CD4-positive, alpha-beta T cell treated with Interleukin-1 beta for 1 hour (primary cell): ENCODE results near the gene SCN4A.
A peak's percentile ranks its signal among the peaks of the same experiment; 100 is the strongest.
"Not testable (repeated sequence)": the region's sequence is repeated elsewhere in the genome, so short reads cannot be mapped to it uniquely, and the experiment has no call there.

ENCODE experiments used
- DNase-seq, 2 donors: peaks; one replicate each; pipeline ENCODE4 v3.0.0-alpha.2; 2020 to 2022

Gene SCN4A

DNA sequence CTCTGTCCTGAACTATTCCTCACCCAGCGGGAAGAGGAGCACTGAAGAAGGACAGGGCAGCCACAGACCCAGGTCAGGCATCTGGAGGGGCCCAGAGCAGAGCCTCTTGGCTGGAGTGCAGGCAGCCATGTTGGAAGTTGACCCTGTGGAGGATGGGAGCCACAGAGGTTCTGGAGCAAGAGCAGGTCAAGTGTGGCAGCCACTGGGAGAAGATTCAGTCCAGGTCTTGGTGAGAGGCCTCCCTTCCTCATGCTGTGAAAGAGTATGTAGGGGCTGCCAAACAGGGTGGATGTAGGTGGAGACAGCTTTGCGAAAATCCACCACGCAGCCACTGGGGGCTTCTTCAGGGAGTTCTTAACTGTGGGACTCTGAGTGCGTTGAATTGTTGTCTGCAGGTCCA is 40.0 kb downstream of the SCN4A start:
- DNase-seq: no peak

DNA sequence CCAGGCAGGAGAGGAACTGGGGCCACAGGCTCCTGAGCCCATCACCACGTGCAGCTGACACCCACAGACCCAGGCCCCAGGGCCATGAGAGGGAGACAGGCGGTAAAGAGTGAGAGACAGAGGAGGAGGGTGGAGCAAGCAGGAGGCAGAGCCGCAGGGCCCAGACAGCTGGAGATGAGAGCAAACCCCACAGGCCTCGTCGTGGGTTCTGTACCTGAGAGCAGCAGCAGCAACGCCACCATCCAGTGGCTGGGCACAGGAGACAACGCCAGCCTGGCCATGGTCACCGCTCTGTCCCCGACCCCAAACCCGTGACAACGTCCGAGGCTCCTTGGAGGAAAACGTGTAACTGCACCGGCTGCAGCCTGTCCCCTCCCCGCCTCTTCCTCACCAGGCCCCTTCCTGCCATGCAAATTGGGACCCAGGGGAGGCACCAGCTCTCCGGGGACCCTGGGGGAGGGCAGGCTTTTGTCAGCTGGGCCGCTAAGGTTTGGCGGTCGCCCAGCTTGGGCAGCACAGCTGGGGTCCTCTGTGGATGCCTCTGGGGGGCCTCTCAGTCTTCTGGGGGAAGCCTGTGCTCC is 40.6 kb downstream of the SCN4A start, which contains the start of gene CD79B:
Gene CD79B (minus strand): TSS at position 351 of the 581 bp plus-strand sequence. CDS start 70 bp downstream, at position 281.
- DNase-seq: peak; percentile 30 to 66

DNA sequence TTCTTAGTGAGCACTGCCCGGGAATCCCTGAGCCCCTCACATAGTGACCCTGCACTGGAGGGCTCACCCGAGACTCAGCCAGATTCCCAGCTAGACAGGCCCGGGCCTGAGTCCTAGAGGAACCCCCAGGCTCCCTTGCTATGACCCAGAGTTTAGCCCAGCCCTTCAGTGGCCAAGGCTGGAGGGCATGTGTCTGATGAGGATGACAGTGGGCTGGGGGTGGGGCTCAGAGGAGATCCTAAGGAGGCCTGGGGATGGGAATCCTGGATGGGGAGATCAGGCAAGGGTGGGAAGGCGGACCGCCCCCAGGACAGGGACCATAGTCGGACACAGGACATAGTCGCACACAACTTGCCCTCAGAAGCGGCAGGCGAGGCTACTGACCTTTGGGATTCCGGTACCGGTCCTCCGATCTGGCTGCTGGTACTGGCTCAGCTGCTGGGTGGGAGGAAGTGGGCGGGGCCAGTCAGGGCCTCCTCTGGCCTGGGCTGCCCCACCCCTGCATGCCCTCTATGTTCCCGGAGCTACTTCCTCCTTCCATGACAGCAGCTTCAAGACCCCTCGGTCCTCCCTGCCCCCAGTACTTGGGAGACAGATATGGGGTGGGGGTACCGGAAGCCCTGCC is 41.7 kb downstream of the SCN4A start:
- DNase-seq: peak; percentile 68 to 75

DNA sequence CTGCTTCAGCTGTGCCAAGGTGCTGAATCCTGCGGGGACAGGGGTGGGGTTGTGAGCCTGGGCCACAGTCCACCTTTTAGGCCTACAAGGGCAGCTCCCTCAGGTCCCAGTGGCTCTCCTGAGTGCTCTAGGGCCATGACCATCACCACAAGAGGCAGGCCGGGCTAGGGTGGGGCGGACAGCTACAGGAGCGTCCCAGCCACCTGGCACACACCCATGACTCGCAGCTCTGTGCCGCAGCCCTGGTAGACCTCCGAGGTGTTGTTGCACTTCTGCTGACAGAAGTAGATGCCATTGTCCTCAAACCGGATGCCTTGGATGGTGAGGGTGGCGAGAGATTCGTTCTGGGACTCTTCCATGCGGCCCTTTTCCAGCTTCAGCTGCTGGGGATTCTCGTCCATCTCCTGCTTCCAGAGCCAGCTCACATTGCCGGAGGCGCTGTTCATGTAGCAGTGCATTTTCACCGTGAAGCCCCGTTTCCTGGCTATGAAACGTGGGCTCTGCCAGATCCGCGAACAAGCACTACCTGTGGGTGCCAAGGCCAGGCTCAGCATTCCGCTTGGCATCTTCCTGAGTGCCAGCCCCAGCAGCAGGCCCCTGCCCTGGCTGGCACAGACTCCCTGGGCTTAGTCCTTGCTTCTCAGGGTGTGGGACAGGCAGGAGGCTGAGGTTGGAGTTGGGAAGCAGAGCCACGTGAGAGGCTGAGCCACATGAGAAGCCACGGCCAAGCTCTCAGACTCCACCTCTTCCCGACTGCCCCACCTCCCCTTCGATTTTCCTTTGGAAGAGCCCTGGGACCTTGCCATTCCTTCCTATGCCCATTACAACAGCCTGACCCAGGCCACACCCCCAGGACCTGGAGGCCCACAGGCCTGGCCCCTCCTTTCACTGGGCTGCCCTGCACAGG is 42.6 kb downstream of the SCN4A start:
- no peak for DNase-seq

DNA sequence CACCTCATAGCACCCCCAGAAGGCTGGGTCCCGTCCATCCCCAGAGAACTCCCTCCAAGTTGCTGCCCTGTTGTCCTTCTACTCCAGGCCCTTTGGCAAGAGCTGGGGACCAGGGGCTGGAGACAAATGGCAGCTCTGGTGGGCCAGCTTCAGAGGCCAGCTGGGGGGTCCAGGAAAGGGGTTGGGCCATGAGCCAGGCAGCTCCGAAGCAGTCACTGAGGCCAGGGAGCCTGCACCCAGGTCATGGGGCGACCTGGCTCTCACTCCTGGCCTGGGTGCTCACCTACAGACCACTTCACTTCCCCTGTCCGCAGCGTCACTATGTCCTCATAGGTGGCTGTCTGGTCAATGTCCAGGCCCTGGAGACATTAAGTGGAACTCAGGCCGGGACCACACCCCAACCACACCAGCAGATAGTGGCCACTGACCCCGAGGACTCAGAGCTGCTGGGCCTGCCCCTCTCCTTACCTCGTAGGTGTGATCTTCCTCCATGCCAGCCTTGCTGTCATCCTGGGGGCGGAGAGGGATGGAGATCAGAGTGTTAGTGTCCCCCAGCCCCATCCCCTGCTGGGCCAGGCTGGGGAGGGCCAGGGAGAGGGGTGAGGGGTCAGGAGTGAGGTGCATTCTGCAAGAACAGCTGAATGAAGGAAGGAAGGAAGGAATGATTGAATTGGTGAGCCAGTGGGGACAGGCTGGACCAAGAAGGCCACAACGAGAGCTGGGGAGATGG is 43.6 kb downstream of the SCN4A start:
- no peak for DNase-seq

DNA sequence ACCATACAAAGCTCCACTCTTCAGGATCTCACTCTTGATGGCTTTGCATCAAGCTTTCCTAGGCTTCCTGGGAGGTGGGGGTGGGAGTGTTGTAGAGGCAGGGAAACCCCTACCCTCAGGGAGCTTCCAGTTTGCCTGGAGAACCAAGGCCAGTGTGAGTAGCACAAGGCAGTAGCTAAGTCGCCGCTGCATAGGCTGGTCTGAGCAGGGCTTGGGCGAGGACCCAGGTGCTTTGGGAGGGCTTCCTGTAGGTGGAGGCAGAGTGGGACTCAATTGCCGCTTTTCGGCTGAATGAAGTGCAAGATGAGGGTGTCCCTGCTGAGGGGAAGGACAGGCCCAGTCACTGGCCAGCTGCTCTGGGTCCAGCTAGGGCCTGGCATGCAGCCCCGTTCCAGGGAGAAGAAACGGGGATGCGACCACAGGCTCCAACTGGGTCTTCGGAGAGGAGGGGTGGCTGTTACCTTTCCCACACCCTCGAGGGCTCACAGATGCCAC is 44.5 kb downstream of the SCN4A start:
- DNase-seq: no peak

DNA sequence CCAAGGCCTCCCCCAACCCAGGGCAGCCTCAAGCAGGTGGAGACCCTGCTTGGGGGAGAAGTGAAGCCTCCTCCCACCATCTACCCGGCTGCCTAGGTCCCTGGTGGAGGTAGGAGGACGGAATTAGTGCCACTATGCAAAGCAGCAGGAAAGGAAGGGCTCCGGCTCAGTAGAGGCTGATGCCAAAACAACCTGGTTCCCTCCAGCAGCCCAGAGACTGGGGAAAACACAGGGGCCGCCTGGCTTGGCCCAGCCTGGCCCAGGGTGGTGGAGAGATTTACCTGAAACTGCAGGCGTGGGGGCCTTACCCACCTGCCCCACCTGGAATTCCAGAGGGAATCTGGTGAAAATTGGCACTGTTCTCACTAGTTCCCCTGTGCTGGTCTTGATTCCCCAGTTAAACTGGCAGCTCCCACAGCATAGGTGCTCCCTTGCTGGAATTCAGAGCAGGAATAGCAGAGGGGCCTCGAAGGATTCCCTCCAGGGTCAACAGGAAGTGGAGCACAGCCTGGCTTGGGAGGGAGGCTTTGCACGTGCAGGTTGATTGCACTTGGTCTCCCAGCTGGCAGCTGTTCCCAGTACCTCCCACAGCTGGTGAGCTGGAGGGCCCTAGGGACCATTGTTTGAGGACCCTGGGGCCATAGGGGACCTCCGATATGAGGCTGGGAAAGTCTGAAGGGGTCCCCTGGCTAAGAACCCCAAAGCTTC is 45.1 kb downstream of the SCN4A start:
- DNase-seq: peak in 1 of 2 donors; percentile 15

DNA sequence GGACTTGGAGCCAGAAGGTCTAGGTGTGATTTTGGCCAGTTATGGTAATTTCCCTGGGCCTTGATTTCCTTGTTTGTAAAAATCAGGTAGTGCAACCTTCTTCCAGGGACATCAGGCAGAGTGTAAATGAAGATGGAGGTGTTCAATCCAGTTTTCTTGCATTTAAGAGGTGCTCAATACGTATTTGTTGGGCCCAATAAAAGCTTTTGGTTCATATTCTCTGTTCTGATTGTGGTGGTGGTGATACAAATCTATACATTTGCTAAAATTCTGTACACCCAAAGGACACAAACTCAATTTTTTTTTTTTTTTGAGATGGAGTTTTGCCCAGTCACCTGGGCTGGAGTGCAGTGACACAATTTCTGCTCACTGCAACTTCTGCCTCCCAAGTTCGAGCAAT is 46.6 kb downstream of the SCN4A start:
- no peak for DNase-seq

DNA sequence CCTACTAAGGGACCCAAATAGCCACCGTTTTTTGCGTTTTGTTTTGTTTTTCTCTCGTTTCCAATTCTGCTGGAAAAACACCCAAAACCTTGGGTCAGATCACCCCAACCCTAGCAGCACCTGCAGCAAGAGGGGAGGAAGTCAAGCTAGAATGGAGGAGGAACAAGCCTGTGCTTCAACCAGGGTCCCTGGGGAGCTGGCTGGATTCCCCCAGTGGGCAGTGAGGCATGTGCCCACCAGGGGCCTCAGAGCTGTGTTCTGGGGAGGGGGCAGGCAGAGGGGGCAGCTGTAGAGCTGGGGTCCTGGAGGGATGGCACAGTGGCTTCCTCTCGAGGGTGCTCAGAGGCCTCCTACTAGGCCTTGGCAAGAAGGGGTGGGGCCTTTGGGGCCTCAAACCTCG is 47.1 kb downstream of the SCN4A start:
- peak in 1 of 2 donors; percentile 67 for DNase-seq

DNA sequence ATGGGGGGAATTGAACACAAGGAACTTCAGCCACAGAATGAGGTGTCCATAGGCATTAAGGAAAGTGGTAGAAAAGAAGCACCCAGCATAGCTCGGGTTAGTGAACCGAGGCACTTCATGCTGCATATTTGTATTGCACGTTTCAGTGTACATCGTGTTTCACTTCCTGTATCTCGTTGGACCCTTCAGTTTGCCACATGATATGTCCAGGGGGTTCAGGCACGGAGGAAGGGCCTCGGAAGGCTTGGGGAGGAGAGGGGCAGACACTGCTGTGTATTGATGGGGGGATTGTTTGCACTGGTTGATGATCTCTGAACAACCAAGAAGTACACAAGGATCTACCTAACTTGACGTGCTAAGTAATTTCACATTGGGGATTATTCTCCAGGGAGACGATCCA is 50.3 kb downstream of the SCN4A start:
- peak in 1 of 2 donors; percentile 24 for DNase-seq

DNA sequence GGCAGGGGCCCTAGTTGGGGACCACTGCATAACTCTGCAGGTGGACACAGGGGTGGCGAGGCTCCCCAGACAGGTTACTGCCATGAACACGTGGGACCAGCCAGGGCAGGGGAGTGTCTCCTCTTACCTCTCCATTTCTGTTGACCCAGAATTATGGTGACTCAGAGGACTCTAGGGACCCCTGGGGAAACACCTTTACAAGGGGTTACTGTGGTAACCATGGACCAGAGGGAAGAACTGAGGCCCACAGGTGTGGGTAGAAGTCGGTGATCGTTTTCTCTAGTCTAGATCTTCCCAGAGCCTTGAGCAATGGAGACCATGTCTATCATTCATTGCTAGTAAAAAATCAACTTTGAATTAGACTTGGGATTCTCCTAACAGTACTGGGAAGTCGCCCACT is 51.9 kb downstream of the SCN4A start:
- DNase-seq: peak in 1 of 2 donors; percentile 40

DNA sequence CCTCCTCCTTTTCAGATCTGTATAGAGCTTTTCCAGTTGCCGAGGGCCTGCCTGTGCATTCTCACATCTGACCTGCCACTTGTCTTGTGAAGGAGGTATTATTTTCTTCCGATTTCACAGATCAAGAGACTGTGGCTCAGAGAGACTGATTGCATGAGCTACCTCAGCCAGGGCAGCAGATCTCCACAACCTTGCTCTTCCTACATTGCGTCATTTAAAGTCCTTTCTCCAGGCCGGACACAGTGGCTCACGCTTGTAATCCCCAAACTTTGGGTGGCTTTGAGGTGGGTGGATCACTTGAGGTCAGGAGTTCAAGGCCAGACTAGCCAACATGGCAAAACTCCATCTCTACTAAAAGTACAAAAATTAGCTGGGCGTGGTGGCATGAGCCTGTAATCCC is 52.7 kb downstream of the SCN4A start:
- DNase-seq: not testable (repeated sequence)

DNA sequence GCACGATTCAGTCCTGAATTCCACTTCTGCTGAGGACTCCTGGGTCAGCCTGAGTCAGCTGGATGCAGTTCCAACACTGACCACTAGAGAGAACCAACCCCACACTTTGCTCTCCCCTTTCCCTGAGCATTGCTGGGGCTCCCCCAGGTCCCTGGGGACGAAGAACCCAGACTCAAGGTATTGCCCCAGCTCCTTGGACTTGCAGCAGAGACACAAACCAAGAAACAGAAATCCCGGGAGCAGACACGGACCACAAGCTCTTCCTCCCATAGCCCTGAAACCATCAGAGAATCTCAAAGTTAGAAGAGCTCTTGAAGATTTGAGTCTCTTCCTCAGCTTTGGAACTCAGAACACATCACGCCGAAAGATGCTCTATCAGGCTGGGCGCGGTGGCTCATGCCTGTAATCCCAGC is 53.4 kb downstream of the SCN4A start:
- DNase-seq: peak; percentile 82

DNA sequence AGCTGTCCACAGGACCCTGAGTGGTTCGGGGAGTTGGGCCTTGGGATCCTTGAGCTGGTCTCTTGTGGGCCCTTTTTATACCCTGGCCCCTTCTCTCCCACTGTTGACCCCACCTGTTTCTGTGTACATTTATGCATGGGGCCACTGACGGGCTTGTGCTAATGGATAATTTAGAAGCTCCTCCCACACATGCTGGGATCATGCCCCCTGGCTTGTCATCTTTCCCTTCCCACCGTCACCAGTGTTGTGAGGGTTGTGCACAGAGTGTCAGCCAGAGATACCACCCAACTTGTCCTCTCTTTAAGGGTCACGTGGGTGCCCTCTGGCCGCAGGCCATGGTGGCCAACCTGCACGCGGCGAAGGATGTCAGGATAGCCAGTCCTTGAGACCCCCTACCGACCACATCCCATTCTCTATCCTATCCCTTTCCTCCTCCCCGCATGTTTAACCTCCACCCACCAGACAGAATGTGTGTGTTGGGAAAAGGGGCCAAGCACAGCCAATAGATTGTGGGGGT is 53.9 kb downstream of the SCN4A start, which contains the start of gene GH1:
Gene GH1 (minus strand): TSS at position 51 of the 517 bp plus-strand sequence. CDS start 63 bp downstream, outside the sequence.
- DNase-seq: not testable (repeated sequence)

DNA sequence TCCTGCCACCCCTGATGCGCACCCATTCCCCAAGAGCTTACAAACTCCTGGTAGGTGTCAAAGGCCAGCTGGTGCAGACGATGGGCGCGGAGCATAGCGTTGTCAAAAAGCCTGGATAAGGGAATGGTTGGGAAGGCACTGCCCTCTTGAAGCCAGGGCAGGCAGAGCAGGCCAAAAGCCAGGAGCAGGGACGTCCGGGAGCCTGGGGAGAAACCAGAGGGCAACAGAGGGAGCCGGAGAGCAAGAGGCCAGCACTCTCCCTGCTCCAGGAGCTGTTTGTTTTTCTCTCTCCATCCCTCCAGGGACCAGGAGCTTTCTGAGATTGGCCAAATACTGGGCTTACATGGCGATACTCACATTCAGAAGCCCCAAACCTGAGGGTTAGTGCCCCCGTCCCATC is 54.4 kb downstream of the SCN4A start:
- DNase-seq: no peak

DNA sequence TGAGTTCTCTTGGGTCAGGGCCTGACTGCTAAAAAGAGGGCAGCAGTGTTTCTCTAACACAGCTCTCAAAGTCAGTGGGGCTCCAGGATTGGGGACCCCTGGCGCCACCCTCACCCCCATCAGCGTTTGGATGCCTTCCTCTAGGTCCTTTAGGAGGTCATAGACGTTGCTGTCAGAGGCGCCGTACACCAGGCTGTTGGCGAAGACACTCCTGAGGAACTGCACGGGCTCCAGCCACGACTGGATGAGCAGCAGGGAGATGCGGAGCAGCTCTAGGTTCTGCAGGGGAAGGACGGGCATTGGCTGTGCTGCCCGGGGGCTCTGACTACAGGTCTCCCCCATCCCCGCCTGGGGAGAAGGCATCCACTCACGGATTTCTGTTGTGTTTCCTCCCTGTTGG is 55.1 kb downstream of the SCN4A start:
- DNase-seq: no peak

DNA sequence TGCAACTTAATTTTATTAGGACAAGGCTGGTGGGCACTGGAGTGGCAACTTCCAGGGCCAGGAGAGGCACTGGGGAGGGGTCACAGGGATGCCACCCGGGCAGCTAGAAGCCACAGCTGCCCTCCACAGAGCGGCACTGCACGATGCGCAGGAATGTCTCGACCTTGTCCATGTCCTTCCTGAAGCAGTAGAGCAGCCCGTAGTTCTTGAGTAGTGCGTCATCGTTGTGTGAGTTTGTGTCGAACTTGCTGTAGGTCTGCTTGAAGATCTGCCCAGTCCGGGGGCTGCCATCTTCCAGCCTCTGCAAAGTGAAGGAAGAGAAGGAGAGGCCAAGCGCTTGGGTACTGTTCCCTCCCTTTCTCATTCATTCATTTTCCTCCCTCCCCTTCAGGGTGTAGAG is 55.5 kb downstream of the SCN4A start:
- not testable (repeated sequence) for DNase-seq

DNA sequence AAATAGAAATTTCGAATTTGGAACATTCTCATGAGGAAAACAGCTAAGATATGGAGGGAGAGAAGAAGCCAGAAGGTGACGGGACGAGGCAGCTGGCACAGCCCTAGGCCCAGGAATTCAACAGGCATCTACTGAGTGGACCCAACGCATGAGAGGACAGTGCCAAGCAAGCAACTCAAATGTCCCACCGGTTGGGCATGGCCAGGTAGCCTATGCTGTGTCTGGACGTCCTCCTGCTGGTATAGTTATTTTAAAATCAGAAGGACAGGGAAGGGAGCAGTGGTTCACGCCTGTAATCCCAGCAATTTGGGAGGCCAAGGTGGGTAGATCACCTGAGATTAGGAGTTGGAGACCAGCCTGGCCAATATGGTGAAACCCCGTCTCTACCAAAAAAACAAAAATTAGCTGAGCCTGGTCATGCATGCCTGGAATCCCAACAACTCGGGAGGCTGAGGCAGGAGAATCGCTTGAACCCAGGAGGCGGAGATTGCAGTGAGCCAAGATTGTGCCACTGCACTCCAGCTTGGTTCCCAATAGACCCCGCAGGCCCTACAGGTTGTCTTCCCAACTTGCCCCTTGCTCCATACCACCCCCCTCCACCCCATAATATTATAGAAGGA is 56.0 kb downstream of the SCN4A start:
- no peak for DNase-seq

DNA sequence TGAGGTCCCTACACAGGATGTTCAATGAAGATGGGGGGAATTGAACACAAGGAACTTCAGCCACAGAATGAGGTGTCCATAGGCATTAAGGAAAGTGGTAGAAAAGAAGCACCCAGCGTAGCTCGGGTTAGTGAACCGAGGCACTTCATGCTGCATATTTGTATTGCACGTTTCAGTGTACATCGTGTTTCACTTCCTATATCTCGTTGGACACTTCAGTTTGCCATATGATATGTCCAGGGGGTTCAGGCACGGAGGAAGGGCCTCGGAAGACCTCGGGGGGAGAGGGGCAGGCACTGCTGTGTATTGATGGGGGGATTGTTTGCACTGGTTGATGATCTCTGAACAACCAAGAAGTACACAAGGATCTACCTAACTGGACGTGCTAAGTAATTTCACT is 57.0 kb downstream of the SCN4A start:
- not testable (repeated sequence) for DNase-seq

DNA sequence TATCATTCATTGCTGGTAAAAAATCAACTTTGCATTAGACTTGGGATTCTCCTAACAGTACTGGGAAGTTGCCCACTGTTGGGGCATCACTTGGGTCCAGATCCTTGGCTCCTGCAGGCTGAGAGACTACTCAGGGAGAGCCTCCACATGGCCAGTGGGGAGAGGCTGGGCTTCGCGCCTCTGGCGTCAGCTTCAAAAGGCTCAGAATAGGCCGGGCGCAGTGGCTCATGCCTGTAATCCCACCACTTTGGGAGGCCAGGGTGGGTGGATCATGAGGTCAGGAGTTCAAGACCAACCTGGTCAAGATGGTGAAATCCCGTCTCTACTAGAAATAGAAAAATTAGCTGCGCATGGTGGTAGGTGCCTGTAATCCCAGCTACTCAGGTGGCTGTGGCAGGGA is 58.2 kb downstream of the SCN4A start:
- no peak for DNase-seq

DNA sequence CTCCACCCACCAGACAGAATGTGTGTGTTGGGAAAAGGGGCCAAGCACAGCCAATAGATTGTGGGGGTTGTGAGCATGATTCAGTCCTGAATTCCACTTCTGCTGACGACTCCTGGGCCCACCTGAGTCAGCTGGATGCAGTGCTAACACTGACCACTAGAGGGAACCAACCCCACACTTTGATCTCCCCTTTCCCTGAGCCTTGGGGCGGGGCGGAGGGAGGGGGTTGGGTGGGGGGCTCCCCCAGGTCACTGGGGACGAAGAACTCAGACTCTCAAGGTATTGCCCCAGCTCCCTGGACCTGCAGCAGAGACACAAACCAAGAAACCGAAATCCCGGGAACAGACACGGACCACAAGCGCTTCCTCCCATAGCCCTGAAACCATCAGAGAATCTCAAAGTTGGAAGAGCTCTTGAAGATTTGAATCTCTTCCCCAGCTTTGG is 61.0 kb downstream of the SCN4A start:
- peak; percentile 50 to 65 for DNase-seq
